Kidney (tissue), 14 donors: Measurements from ENCODE around the gene GABRA4. TPM values are rescaled to one million over a fixed set of nuclear protein-coding genes. Genes with fewer than 3 reads are reported as not detected.

Experiments used
- DNase-seq, 5 donors: peaks; one replicate each; pipeline ENCODE4 v3.0.0-alpha.2; 2013 to 2020
- FAIRE-seq: peaks from 2 replicates; lab custom pipeline; 2012; peaks lifted over from hg19 to GRCh38; lab: Jason Lieb, UNC
- H3K27ac ChIP-seq, 2 donors: one replicate each; pipeline ENCODE4 v1.7.0; 2013; ENCODE audit warnings: low read depth in 2 of 2, low read length in 2 of 2, inconsistent platforms in 1 of 2
- H3K27me3 ChIP-seq: one replicate; pipeline ENCODE4 v1.7.1; 2013; ENCODE audit warnings: low read length, inconsistent platforms; ENCODE audit not compliant: control insufficient read depth, insufficient read depth
- H3K36me3 ChIP-seq, 3 donors: one replicate each; pipeline versions ENCODE4 v1.7.0 to v1.7.1; 2013; ENCODE audit warnings: low read length in 3 of 3, control low read depth in 1 of 3, inconsistent platforms in 1 of 3; ENCODE audit not compliant: insufficient read depth in 3 of 3, control insufficient read depth in 2 of 3
- H3K4me1 ChIP-seq, 3 donors: one replicate each; pipeline versions ENCODE4 v1.7.0 to v1.7.1; 2013; ENCODE audit warnings: low read length in 3 of 3, inconsistent platforms in 1 of 3, low read depth in 1 of 3; ENCODE audit not compliant: control insufficient read depth in 2 of 3, insufficient read depth in 2 of 3
- H3K4me3 ChIP-seq, 3 donors: one replicate each; pipeline versions ENCODE4 v1.7.0 to v1.8.1; 2013; ENCODE audit warnings: low read length in 3 of 3, control low read depth in 1 of 3, inconsistent platforms in 1 of 3
- H3K9ac ChIP-seq, 3 donors: one replicate each; pipeline versions ENCODE4 v1.7.0 to v1.7.1; 2013; ENCODE audit warnings: low read length in 3 of 3, control low read depth in 1 of 3, inconsistent platforms in 1 of 3
- H3K9me3 ChIP-seq, 3 donors: one replicate each; pipeline versions ENCODE4 v1.7.0 to v1.7.1; 2013; ENCODE audit warnings: low read length in 3 of 3, control low read depth in 1 of 3, inconsistent platforms in 1 of 3; ENCODE audit not compliant: control insufficient read depth in 2 of 3, insufficient read depth in 1 of 3
- CTCF ChIP-seq: IDR thresholded peaks from 3 replicates; pipeline ENCODE4 v1.5.1; 2012; ENCODE audit warnings: mild to moderate bottlenecking, moderate library complexity, borderline replicate concordance; ENCODE audit not compliant: insufficient read depth; ENCODE audit errors: extremely low read depth
- intact Hi-C: fragments of 100-400 bp; cut with DNase I; formaldehyde crosslinking; loops from one replicate; pipeline ENCODE4 v1.11.1; 2022
- polyA plus RNA-seq: library from polyadenylated mRNA; stranded (reverse); fragments of 350-450 nt; fragmentation: Illumina TruSeq; extraction: RNeasy Lipid Tissue Mini Kit (QIAGEN cat#74804); gene quantifications from one replicate; pipeline ENCODE4 v1.2.3, GENCODE V29; 2014; ENCODE audit warnings: low read depth, low replicate concordance; ENCODE audit not compliant: insufficient read depth
- total RNA-seq: library from RNA; stranded (reverse); fragmentation: NEBNext Ultra II Directional; extraction: Animal tissue kit (Norgen Biotek cat#: 25700); gene quantifications from one replicate; pipeline ENCODE4 v1.2.1, GENCODE V29; 2021
- donor health status: control.
- donor health status: control.
- donor health status: control.
- donor health status: control.
- donor health status: control.
- donor health status: DM: yes; HTN: yes; CAD: no.
- donor health status: Normal renal cell carcinoma (clear cell type).

The GABRA4 gene
- total and polyA plus RNA-seq, 2 donors from 2014 or later, result 0.17 to 0.19 TPM

DNA sequence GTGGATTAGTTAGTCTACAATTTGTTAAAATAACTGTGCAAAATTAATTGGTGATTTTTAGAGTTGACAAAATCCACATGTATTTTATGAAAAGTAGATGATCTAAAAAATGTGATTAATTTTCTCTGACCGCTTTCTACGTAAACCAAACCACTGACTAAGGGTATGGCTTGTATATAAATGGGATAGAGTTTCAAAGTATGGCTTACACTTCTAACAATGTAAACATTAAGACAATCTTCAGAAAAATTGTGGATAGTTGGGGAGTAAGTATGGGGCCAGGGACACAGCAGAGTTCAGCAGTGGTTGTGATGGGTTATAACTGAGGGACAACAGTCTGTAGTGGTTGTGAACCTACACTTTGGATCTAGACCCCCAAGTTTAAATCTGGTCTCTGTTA lies 39.8 kb downstream of the GABRA4 start:
- Histone ChIP-seq H3K9me3 (no peaks in the 10 kb centered on the region), H3K36me3 (no peaks in the 10 kb centered on the region), H3K9ac (no peak overlapping the region), H3K27ac (no peak overlapping the region), H3K27me3 (no peaks in the 10 kb centered on the region), H3K4me1 (no peaks in the 10 kb centered on the region), H3K4me3 (no peak overlapping the region)
- no peak for DNase-seq
- FAIRE-seq, result no peak
- intact Hi-C loops, result no loop called here
- no peak for TF ChIP-seq CTCF

GRCh38 chr4:46952451-46952850 lies 40.9 kb downstream of the GABRA4 start:
- H3K9me3 ChIP-seq, result no peaks in the 10 kb centered on the region
- no peaks in the 10 kb centered on the region for H3K4me1 ChIP-seq
- no peak overlapping the region for H3K9ac ChIP-seq
- DNase-seq, result no peak
- FAIRE-seq, result no peak
- H3K27me3 ChIP-seq, result no peaks in the 10 kb centered on the region
- TF ChIP-seq CTCF, result no peak
- H3K36me3 ChIP-seq, result no peaks in the 10 kb centered on the region
- intact Hi-C loops, result no loop called here
- H3K4me3 ChIP-seq, result no peak overlapping the region
- H3K27ac ChIP-seq, result no peak overlapping the region

DNA sequence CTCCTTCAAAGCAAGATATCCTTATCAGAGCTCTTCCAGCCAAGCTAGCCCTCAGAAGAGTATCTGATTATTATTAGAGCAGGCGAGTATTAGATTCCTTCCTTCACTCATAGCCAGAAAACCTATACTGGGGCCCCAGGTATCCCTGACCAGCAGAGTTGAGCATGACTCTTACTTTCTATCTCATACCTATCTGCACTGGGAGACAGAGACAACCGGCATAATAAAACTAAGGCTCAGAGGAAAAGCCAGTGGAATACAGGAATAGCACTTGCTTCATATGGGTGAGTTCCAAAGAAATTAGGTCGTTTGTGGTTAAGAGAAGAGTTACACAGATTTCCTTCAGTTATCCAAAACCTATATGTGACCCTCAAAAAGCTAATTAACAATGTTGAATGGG lies 42.6 kb downstream of the GABRA4 start:
- no peak overlapping the region for H3K4me3 ChIP-seq
- no peaks in the 10 kb centered on the region for H3K9me3 ChIP-seq
- no peaks in the 10 kb centered on the region for H3K36me3 ChIP-seq
- intact Hi-C loops, result no loop called here
- H3K4me1 ChIP-seq, result no peaks in the 10 kb centered on the region
- FAIRE-seq (no peak), DNase-seq (no peak)
- no peak overlapping the region for H3K27ac ChIP-seq
- H3K27me3 ChIP-seq, result no peaks in the 10 kb centered on the region
- no peak overlapping the region for H3K9ac ChIP-seq
- TF ChIP-seq CTCF, result no peak

- no peaks in the 10 kb centered on the region for H3K36me3 ChIP-seq
- no peaks in the 10 kb centered on the region for H3K4me1 ChIP-seq
- no peaks in the 10 kb centered on the region for H3K9me3 ChIP-seq
- H3K4me3 ChIP-seq, result no peak overlapping the region
- H3K9ac ChIP-seq, result no peak overlapping the region
- FAIRE-seq (no peak), DNase-seq (no peak)
- no peak for TF ChIP-seq CTCF
- H3K27me3 ChIP-seq, result no peaks in the 10 kb centered on the region
- intact Hi-C loops, result no loop called here
- H3K27ac ChIP-seq, result no peak overlapping the region
Measured at GRCh38 chr4:46949822-46950221, 43.6 kb downstream of the GABRA4 start.
